ENCODE measurements around the gene SUPT6H.
A peak's percentile ranks its signal among the peaks of the same experiment; 100 is the strongest.
"Not testable (repeated sequence)": the region's sequence is repeated elsewhere in the genome, so short reads cannot be mapped to it uniquely, and the experiment has no call there.

The SUPT6H gene

GRCh38 chr17:28703552-28704218 lies 41.7 kb downstream of the SUPT6H start:
- DNase-seq, result no peak

GRCh38 chr17:28704219-28704858 lies 42.3 kb downstream of the SUPT6H start:
- no peak for DNase-seq

GRCh38 chr17:28705074-28705659 lies 43.2 kb downstream of the SUPT6H start:
- no peak for DNase-seq

- no peak for DNase-seq
These were observed 43.8 kb downstream of the SUPT6H start for GRCh38 chr17:28705728-28706334.

GRCh38 chr17:28706471-28707338 lies 44.7 kb downstream of the SUPT6H start:
- DNase-seq, result no peak

- no peak for DNase-seq
These were observed 45.3 kb downstream of the SUPT6H start for GRCh38 chr17:28707339-28707720.

- peak; percentile 89 for DNase-seq
These were observed 49.1 kb downstream of the SUPT6H start for GRCh38 chr17:28710861-28711722.

GRCh38 chr17:28711723-28712031 lies 49.7 kb downstream of the SUPT6H start, which contains the start of gene PROCA1:
TSS of gene PROCA1 (minus strand) at chr17:28711888. CDS start at chr17:28711660, 228 bp downstream.
- DNase-seq, result no peak

- no peak for DNase-seq
These were observed 50.2 kb downstream of the SUPT6H start for GRCh38 chr17:28712032-28712704.

GRCh38 chr17:28712705-28713415 lies 50.9 kb downstream of the SUPT6H start:
- no peak for DNase-seq

GRCh38 chr17:28714281-28714680 lies 52.3 kb downstream of the SUPT6H start:
- no peak for DNase-seq

GRCh38 chr17:28715217-28715616 lies 53.2 kb downstream of the SUPT6H start:
- DNase-seq, result no peak

- DNase-seq, result no peak
These were observed 55.0 kb downstream of the SUPT6H start for GRCh38 chr17:28716740-28717577.

- DNase-seq, result no peak
These were observed 55.8 kb downstream of the SUPT6H start, which contains the start of gene RAB34 for GRCh38 chr17:28717578-28718332. TSS of gene RAB34 (minus strand) at chr17:28717868. CDS start at chr17:28717266, 602 bp downstream.

- no peak for DNase-seq
These were observed 56.5 kb downstream of the SUPT6H start for GRCh38 chr17:28718333-28719020.

- DNase-seq, result no peak
These were observed 57.0 kb downstream of the SUPT6H start for GRCh38 chr17:28719021-28719433.

GRCh38 chr17:28720247-28720996 lies 58.4 kb downstream of the SUPT6H start:
- DNase-seq, result no peak

GRCh38 chr17:28720997-28721329 lies 59.0 kb downstream of the SUPT6H start:
- DNase-seq, result not testable (repeated sequence)

Measured in NCI-H1092 treated with DMSO at 0.1 percent for 48 hours (cell line).